Caco-2 (cell line): ENCODE results near the gene MYO7A. TPM values are rescaled to one million over a fixed set of nuclear protein-coding genes. Genes with fewer than 3 reads are reported as not detected.

Experiments
- BruUV-seq: library from RNA; stranded (reverse); fragments of 400-500 nt; replicated peaks from 2 replicates; lab custom pipeline; 2021; lab: Mats Ljungman, UMichigan
- CTCF ChIA-PET: fragments of 300-600 bp; sonication (Branson Sonifier 250); formaldehyde crosslinking; loops from one replicate; lab custom pipeline; 2022; ENCODE audit warnings: antibody characterized with exemption; lab: Charles Lee
- POLR2A ChIA-PET: fragments of 300-600 bp; sonication (Branson Sonifier 250); formaldehyde crosslinking; loops from one replicate; lab custom pipeline; 2022; ENCODE audit warnings: antibody characterized with exemption; lab: Charles Lee
- DNase-seq, 2 experiments: peaks; one replicate each; pipeline versions ENCODE4 v3.0.0 to v3.0.0-alpha.2; 2020 to 2022
- H3K27me3 ChIP-seq: replicated peaks from 2 replicates; pipeline ENCODE4 v1.6.0; 2011; ENCODE audit warnings: low read length; ENCODE audit not compliant: control insufficient read depth, insufficient read depth
- H3K36me3 ChIP-seq: 2 replicates; pipeline ENCODE4 v1.5.1; 2011; ENCODE audit warnings: low read length; ENCODE audit not compliant: control insufficient read depth, insufficient read depth
- H3K4me1 ChIP-seq: fragments of 250-450 bp; sonication (Bioruptor Pico); 2 replicates; pipeline ENCODE4 v1.5.1; 2020; ENCODE audit warnings: mild to moderate bottlenecking
- H3K4me3 ChIP-seq: 2 replicates; pipeline ENCODE4 v1.5.1; 2011; ENCODE audit warnings: low read depth, mild to moderate bottlenecking, control low read depth, low read length
- H3K9me3 ChIP-seq: fragments of 250-450 bp; sonication (Bioruptor Pico); 2 replicates; pipeline ENCODE4 v1.5.1; 2020; ENCODE audit warnings: mild to moderate bottlenecking, moderate library complexity
- H3K27ac Mint-ChIP-seq: one replicate; pipeline ENCODE4 v1.8.0; 2022; ENCODE audit warnings: mixed read lengths; ENCODE audit not compliant: unreplicated experiment
- H3K27me3 Mint-ChIP-seq: one replicate; pipeline ENCODE4 v1.8.0; 2022; ENCODE audit warnings: mixed read lengths; ENCODE audit not compliant: insufficient read depth, unreplicated experiment
- H3K36me3 Mint-ChIP-seq: one replicate; pipeline ENCODE4 v1.8.0; 2022; ENCODE audit warnings: mild to moderate bottlenecking, mixed read lengths; ENCODE audit not compliant: insufficient read depth, unreplicated experiment
- H3K4me1 Mint-ChIP-seq: one replicate; pipeline ENCODE4 v1.8.0; 2022; ENCODE audit warnings: low read depth, mixed read lengths; ENCODE audit not compliant: unreplicated experiment
- H3K4me3 Mint-ChIP-seq: one replicate; pipeline ENCODE4 v1.8.0; 2022; ENCODE audit warnings: mild to moderate bottlenecking, moderate library complexity, mixed read lengths; ENCODE audit not compliant: unreplicated experiment
- H3K9me3 Mint-ChIP-seq: one replicate; pipeline ENCODE4 v1.8.0; 2022; ENCODE audit warnings: mixed read lengths; ENCODE audit not compliant: unreplicated experiment
- CTCF ChIP-seq, 2 experiments: fragments of 200-600 bp in 1 of 2; IDR thresholded peaks; 1 replicate in 1 of 2; 2 replicates in 1 of 2; pipeline versions ENCODE4 v1.5.1 to v1.8.0; 2011 to 2022; ENCODE audit warnings: antibody characterized with exemption in 1 of 2, control low read depth in 1 of 2, inconsistent platforms in 1 of 2, low read depth in 1 of 2, low read length in 1 of 2, mild to moderate bottlenecking in 1 of 2, moderate library complexity in 1 of 2; ENCODE audit not compliant: insufficient read depth in 1 of 2, severe bottlenecking in 1 of 2, unreplicated experiment in 1 of 2
- intact Hi-C: fragments of 100-400 bp; cut with micrococcal nuclease; formaldehyde crosslinking; loops from one replicate; pipeline ENCODE4 v1.10.0; 2022; ENCODE audit not compliant: unreplicated experiment
- total RNA-seq: library from RNA; stranded (reverse); gene quantifications from 2 replicates; pipeline ENCODE4 v1.2.3, GENCODE V29; 2022

The MYO7A gene
- total RNA-seq, 1 experiment from 2014 or later: 8.9 TPM

DNA sequence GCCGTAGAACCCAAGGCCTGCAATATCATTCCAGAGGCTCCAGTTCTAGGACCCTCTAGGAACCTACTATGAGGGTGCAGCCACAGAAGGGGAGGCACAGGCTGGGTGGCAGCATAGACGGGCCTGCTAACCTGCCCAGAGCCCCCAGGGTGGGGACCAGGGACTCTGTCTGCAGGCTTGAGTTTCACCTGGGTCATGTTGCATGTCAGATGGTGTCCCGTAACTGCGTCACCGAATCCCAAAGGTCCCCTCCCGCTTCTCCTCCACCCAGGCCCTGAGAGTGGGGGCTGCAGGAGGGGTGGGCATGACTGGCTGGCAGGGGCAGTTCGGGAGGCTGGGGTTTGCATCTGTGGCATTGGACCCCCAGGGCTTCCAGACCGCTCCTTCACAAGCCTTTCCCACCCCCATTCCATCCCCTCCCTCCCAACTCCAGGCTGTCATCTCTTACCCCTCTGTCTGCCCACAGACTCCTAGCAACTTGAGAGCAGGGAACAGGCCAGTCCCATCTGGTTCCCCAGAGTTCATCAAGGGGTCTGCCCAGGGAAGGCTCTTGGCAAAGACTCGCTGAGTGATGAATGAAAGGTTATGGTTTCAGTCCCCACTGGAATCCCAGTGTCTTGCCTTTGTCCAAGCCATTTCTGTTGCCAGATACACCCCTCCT is 16.3 kb downstream of the MYO7A start:
- Mint-ChIP-seq H3K27me3 (no peaks in the 10 kb centered on the region), H3K27ac (peak overlapping the region; percentile 79), H3K4me1 (peaks cover 45% of the 10 kb centered on the region), H3K4me3 (peak overlapping the region; percentile 46), H3K36me3 (no peaks in the 10 kb centered on the region), H3K9me3 (no peaks in the 10 kb centered on the region)
- no peak overlapping the region for H3K4me3 ChIP-seq
- DNase-seq: no peak
- no peaks in the 10 kb centered on the region for H3K36me3 ChIP-seq
- peaks cover 50% of the 10 kb centered on the region for H3K4me1 ChIP-seq
- no peaks in the 10 kb centered on the region for H3K27me3 ChIP-seq
- no TSS peak for BruUV-seq
- CTCF ChIA-PET: interaction anchor here (0.8 to 3.4 kb wide), 6 partner anchors 17 to 53 kb away, joined by 3 to 32 read pairs (median 4); partner anchors contain the start of gene MYO7A
- TF ChIP-seq CTCF (IDR thresholded peaks at IDR 0.05; ENCODE audit: insufficient read depth in 1 of 2, low read depth in 1 of 2, low read length in 1 of 2, severe bottlenecking in 1 of 2, unreplicated experiment in 1 of 2): no peak
- POLR2A ChIA-PET: interaction anchor here (0.6 kb wide), 1 partner anchor 17 kb away, joined by 3 read pairs; no protein-coding TSS in a partner anchor
- H3K9me3 ChIP-seq: no peaks in the 10 kb centered on the region
- intact Hi-C loops: no loop called here

GRCh38 chr11:77144857-77145428 is 16.9 kb downstream of the MYO7A start:
- peak; percentile 77 to 87 for DNase-seq
- Histone ChIP-seq H3K36me3 (no peaks in the 10 kb centered on the region), H3K27me3 (no peaks in the 10 kb centered on the region), H3K4me3 (no peak overlapping the region), H3K9me3 (no peaks in the 10 kb centered on the region), H3K4me1 (peaks cover 49% of the 10 kb centered on the region)
- Mint-ChIP-seq H3K4me1 (peaks cover 40% of the 10 kb centered on the region), H3K9me3 (no peaks in the 10 kb centered on the region), H3K27ac (peak overlapping the region; percentile 79), H3K36me3 (no peaks in the 10 kb centered on the region), H3K27me3 (no peaks in the 10 kb centered on the region), H3K4me3 (peak overlapping the region; percentile 46)
- intact Hi-C loops: loop anchor here (1.0 kb wide), 2 partner anchors 17 to 43 kb away; partner anchors contain the start of gene MYO7A
- no TSS peak for BruUV-seq
- CTCF ChIA-PET: interaction anchor here (0.8 to 3.4 kb wide), 7 partner anchors 18 to 97 kb away, joined by 3 to 32 read pairs (median 4); partner anchors contain the start of gene MYO7A
- TF ChIP-seq CTCF (IDR thresholded peaks at IDR 0.05; ENCODE audit: insufficient read depth in 1 of 2, low read depth in 1 of 2, low read length in 1 of 2, severe bottlenecking in 1 of 2, unreplicated experiment in 1 of 2): no peak
- POLR2A ChIA-PET: interaction anchor here (0.6 kb wide), 1 partner anchor 17 kb away, joined by 3 read pairs; no protein-coding TSS in a partner anchor

DNA sequence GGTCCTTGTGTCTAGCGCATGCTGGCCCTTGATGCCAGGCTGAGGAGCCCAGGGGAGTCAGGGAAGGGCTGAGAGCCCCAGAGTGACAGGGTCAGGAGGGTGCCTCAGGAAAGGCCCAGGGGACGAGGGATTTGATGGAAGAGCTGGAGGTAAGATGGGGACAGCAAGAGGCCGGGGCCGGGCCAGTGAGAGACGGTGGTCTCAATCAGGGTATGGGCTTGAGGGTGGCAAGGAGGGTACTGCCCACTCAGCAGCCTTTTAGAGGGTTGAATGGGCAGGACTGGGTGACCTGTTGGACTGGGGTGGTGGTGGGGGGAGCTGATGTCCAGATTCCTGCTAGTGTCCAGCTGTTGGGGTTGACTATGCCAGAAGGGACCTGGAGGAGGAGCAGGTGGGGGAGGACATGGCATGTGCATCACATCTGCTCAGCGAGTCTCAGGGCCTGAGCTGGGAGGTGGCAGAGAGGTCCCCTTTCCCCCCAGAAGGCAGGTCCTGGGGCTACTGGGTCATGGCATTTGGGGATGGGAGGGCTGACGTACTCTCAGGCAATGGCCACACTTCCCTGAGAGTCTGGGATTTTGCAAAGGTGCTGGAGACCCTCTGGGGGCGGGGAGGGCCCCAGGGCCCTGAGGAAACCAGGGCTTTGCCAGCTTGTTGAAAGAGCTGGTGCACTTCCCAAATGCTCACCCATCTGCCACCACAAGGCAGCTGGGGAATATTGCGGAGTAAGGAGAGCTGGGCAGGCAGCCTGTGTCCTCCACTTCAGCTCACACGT is 18.4 kb downstream of the MYO7A start:
- ChIA-PET CTCF (interaction anchor here (0.7 to 1.2 kb wide), 5 partner anchors 17 to 425 kb away, joined by 3 to 4 read pairs (median 4); partner anchors contain the start of gene MYO7A), POLR2A (no interaction called here)
- no peak for TF ChIP-seq CTCF (IDR thresholded peaks at IDR 0.05; ENCODE audit: insufficient read depth in 1 of 2, low read depth in 1 of 2, low read length in 1 of 2, severe bottlenecking in 1 of 2, unreplicated experiment in 1 of 2)
- no TSS peak for BruUV-seq
- Mint-ChIP-seq H3K4me1 (peaks cover 33% of the 10 kb centered on the region), H3K4me3 (no peak overlapping the region), H3K9me3 (no peaks in the 10 kb centered on the region), H3K27ac (peak overlapping the region; percentile 79), H3K27me3 (no peaks in the 10 kb centered on the region), H3K36me3 (no peaks in the 10 kb centered on the region)
- no peaks in the 10 kb centered on the region for H3K27me3 ChIP-seq
- intact Hi-C loops: no loop called here
- peaks cover 34% of the 10 kb centered on the region for H3K4me1 ChIP-seq
- no peaks in the 10 kb centered on the region for H3K9me3 ChIP-seq
- H3K4me3 ChIP-seq: no peak overlapping the region
- H3K36me3 ChIP-seq: no peaks in the 10 kb centered on the region
- no peak for DNase-seq
